GM06990 (cell line): ENCODE results near the gene DNAH11.

Experiments used
- DNase-seq: peaks from one replicate; pipeline ENCODE4 v3.0.0-alpha.2; 2011; ENCODE audit not compliant: insufficient read length; ENCODE audit errors: extremely low read depth
- H3K27me3 ChIP-seq: replicated peaks from 2 replicates; pipeline ENCODE4 v1.6.0; 2011; ENCODE audit warnings: low read length; ENCODE audit not compliant: control insufficient read depth, insufficient read depth
- H3K36me3 ChIP-seq: 2 replicates; pipeline ENCODE4 v1.5.1; 2011; ENCODE audit warnings: low read length; ENCODE audit not compliant: control insufficient read depth, insufficient read depth
- H3K4me3 ChIP-seq: replicated peaks from 2 replicates; pipeline ENCODE4 v1.5.1; 2011; ENCODE audit warnings: low read depth, mild to moderate bottlenecking, control low read depth, low read length
- CTCF ChIP-seq: IDR thresholded peaks from 2 replicates; pipeline ENCODE4 v1.5.1; 2011; ENCODE audit warnings: low read length, control low read depth, mild to moderate bottlenecking, inconsistent platforms; ENCODE audit not compliant: insufficient read depth, poor library complexity, severe bottlenecking

DNAH11 gene

DNA sequence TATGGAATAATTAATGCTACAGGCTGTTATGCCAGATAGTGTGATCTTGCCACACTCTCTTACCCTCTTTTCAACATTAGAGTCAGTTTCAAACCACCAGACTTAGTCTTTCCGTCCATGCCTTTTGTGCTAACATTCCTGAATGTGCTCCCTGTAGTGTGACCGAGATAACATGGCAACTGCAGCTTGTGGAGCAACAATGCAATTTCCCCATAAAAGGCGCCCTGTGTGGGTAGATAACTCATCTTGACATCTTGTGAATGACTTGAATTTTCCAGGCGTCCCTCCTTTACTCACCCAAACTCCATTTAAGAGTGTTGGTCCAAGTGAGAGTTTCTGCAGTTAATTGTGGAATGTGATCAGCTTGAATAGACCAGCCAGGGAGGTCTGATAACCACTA, 99.6 kb downstream of the DNAH11 start:
- DNase-seq, result no peak
- H3K27me3 ChIP-seq, result 0 out of 2 replicates have a peak, but pooled peaks cover 1% of the 10 kb centered on the region
- no peak overlapping the region for H3K4me3 ChIP-seq
- H3K36me3 ChIP-seq, result no peaks in the 10 kb centered on the region
- TF ChIP-seq CTCF, result no peak

- no peak overlapping the region for H3K4me3 ChIP-seq
- H3K36me3 ChIP-seq, result no peaks in the 10 kb centered on the region
- no peak for TF ChIP-seq CTCF
- no peaks in the 10 kb centered on the region for H3K27me3 ChIP-seq
- DNase-seq, result no peak
Measured at GRCh38 chr7:21651697-21652096, 108.9 kb downstream of the DNAH11 start.

DNA sequence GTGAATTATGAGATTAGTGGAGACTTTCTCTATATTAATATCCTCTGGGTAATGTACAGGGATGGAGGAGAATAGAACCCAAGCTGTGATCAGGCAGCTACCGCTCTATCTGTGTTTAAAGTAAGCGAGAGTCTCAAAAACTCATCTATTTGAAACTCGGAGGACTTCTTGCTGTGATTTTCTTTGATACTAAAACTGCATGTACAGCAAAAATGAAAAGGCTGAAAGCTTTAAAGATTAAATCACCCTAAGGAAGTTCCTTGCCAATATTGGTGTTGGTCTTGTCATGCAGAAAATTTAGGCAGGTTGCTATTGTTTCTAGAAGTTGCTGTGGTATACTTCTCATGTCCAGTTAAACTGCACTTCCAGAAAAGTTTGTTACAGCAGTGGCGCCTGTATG, 110.8 kb downstream of the DNAH11 start:
- Histone ChIP-seq H3K4me3 (no peak overlapping the region), H3K27me3 (no peaks in the 10 kb centered on the region), H3K36me3 (no peaks in the 10 kb centered on the region)
- no peak for TF ChIP-seq CTCF
- DNase-seq, result no peak

DNA sequence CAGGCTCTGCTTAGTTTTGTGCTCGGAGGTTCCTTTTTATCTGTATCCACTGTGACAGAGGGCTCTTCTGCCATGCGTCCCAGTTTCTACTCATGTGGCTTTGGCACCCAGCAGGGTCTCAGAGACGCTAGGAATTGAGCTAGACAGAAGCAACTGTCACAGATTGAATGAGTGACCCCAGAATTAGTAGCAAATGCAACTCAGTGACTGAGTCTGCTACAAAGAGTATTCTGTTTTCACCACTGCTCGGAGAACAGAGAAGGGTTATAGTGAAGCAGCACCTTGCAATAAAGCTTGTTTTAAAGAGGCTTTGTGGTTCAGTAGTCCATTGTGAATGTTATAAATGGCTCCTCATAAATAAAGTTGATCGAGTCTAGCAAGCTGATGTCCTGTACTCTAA, 113.2 kb downstream of the DNAH11 start:
- Histone ChIP-seq H3K4me3 (no peak overlapping the region), H3K36me3 (no peaks in the 10 kb centered on the region), H3K27me3 (no peaks in the 10 kb centered on the region)
- no peak for DNase-seq
- TF ChIP-seq CTCF, result no peak

DNA sequence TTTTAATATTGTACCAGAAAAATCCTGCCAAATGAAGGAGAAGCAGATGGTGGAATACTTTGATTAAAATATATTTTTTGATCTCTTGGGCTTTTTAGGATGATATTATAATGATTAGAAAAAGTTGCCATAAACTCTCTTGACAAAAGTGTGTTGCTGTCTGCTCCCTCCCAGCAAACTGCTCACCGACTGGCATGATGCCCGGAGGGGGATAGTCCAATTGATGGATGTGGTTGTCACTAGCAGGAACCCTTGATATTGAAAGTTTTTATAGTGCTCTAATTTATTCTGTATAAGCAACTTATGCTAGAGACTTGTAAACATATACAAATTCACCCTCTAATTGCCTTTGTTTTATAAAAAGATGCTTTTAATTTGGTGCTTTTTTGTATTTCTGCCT, 114.0 kb downstream of the DNAH11 start:
- TF ChIP-seq CTCF, result no peak
- no peaks in the 10 kb centered on the region for H3K36me3 ChIP-seq
- no peaks in the 10 kb centered on the region for H3K27me3 ChIP-seq
- DNase-seq, result no peak
- no peak overlapping the region for H3K4me3 ChIP-seq

GRCh38 chr7:21670496-21670895, 127.7 kb downstream of the DNAH11 start:
- H3K4me3 ChIP-seq, result no peak overlapping the region
- H3K36me3 ChIP-seq, result no peaks in the 10 kb centered on the region
- DNase-seq, result no peak
- TF ChIP-seq CTCF, result no peak
- H3K27me3 ChIP-seq, result no peaks in the 10 kb centered on the region
